Subcutaneous abdominal adipose tissue (tissue), 5 donors: ENCODE data around the gene C21orf91.

Experiments used
- H3K27ac ChIP-seq: one replicate; pipeline ENCODE4 v1.7.0; 2013; ENCODE audit warnings: low read depth, mild to moderate bottlenecking, inconsistent platforms, low read length, moderate library complexity
- H3K27me3 ChIP-seq, 5 donors: one replicate each; pipeline ENCODE4 v1.7.0; 2013; ENCODE audit warnings: low read length in 5 of 5, inconsistent platforms in 1 of 5; ENCODE audit not compliant: control insufficient read depth in 5 of 5, insufficient read depth in 4 of 5
- H3K36me3 ChIP-seq, 5 donors: one replicate each; pipeline ENCODE4 v1.7.0; 2013; ENCODE audit warnings: low read length in 5 of 5; ENCODE audit not compliant: control insufficient read depth in 5 of 5, insufficient read depth in 5 of 5
- H3K4me1 ChIP-seq, 5 donors: one replicate each; pipeline ENCODE4 v1.7.0; 2013; ENCODE audit warnings: low read length in 5 of 5, mild to moderate bottlenecking in 3 of 5, moderate library complexity in 1 of 5; ENCODE audit not compliant: control insufficient read depth in 5 of 5, insufficient read depth in 5 of 5
- H3K4me3 ChIP-seq, 5 donors: one replicate each; pipeline ENCODE4 v1.7.0; 2013; ENCODE audit warnings: low read length in 5 of 5, low read depth in 1 of 5
- H3K9ac ChIP-seq, 5 donors: one replicate each; pipeline ENCODE4 v1.7.0; 2013; ENCODE audit warnings: low read length in 5 of 5, mild to moderate bottlenecking in 4 of 5, moderate library complexity in 3 of 5
- H3K9me3 ChIP-seq, 5 donors: one replicate each; pipeline ENCODE4 v1.7.0; 2013; ENCODE audit warnings: low read length in 5 of 5; ENCODE audit not compliant: control insufficient read depth in 5 of 5
- donor health status: healthy.
- donor health status: healthy.
- donor health status: healthy.
- donor health status: healthy.
- donor health status: healthy.

The C21orf91 gene

DNA sequence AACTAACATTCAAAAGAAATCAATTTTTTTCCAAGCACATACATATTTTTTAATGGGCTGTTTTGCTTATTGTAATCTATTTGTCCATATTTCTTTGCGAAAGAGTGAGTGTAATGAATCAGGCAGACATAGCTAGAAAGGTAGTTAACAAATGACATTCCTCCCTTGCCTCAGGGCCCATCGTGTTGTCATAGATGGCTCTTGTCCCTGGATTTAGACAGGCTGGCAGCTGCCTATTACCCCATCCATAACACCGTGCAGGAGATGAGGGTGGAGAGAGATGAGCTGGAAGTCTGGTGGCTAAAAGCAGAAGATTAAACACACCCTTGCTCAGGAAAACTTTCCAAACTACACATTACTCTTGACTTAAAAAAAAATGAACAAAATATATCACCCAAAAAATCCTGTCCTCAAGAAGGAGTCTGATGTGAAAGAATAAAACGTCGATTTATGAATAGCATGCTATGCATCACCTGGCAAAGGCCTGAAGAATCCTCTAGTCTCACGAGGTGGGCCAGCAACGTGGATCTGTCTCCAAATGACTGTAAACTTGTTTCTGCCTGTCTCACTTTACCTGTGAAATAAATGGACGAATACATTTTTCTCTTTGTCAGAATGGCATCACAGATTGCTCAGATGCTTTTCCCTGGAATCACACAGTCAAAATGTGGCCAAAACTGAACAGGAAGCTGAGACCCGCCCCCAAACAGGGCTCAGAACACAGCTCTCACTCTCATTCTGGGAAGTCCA, 55.7 kb downstream of the C21orf91 start:
- Histone ChIP-seq H3K27ac (no peak overlapping the region), H3K9me3 (no peaks in the 10 kb centered on the region), H3K36me3 (no peaks in the 10 kb centered on the region), H3K27me3 (no peaks in the 10 kb centered on the region), H3K4me1 (peaks cover 0 to 7% (median 2%) of the 10 kb centered on the region in 5 donors), H3K9ac (no peak overlapping the region), H3K4me3 (no peak overlapping the region)

DNA sequence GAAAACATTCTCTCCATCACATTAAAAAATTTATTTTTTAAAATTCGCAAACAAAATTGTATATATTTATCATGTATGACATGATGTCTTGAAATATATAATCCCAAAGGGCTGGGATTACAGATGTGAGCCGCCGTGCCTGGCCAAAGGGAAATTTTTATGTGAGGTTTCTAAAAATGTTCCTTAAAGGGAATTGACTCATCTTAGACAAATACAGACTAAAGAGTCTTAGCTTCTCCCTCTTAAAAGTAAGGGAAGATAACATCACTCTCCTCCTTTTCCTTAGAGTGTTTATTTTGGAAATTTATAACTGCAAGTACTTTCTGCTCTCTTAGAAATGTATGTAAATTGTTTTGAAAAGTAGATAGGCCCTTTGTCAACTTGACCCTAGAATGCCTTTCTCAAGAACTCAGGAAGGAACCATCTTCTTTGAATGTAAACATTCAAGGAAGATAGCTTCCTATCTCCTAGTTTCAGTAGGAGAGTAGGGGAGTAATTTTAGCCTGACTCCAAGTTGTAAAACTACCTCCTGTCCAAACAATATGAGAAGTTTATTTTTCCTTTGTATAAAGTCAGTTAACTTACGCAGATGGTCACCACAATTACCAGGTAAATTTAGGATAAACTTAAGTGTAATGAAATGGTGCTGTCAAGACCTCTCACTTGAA, 59.5 kb downstream of the C21orf91 start:
- no peaks in the 10 kb centered on the region for H3K9me3 ChIP-seq
- no peak overlapping the region for H3K4me3 ChIP-seq
- H3K36me3 ChIP-seq, result no peaks in the 10 kb centered on the region
- H3K4me1 ChIP-seq, result peaks cover 0 to 8% (median 2%) of the 10 kb centered on the region in 5 donors
- H3K9ac ChIP-seq, result no peak overlapping the region
- no peaks in the 10 kb centered on the region for H3K27me3 ChIP-seq
- no peak overlapping the region for H3K27ac ChIP-seq

DNA sequence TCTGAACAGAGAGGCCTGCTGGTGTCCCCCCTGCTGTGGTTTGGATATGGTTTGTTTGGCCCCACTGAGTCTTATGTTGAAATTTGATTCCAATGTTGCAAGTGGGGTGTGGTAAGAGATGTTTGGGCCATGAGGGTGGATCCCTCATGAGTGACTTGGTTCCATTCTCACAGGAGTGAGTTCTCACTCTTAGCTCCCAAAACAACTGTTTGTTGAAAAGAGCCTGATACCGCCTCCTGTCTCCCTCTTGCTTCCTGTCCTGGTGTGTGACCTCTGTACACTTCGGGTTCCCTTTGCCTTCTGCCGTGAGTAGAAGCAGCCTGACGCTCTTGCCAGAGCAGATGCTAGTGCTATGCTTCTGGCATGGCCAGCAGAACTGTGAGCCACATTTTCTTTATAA, 60.5 kb downstream of the C21orf91 start:
- Histone ChIP-seq H3K27me3 (no peaks in the 10 kb centered on the region), H3K9me3 (no peaks in the 10 kb centered on the region), H3K4me3 (no peak overlapping the region), H3K9ac (no peak overlapping the region), H3K36me3 (no peaks in the 10 kb centered on the region), H3K27ac (no peak overlapping the region), H3K4me1 (peaks cover 0 to 8% (median 2%) of the 10 kb centered on the region in 5 donors)

DNA sequence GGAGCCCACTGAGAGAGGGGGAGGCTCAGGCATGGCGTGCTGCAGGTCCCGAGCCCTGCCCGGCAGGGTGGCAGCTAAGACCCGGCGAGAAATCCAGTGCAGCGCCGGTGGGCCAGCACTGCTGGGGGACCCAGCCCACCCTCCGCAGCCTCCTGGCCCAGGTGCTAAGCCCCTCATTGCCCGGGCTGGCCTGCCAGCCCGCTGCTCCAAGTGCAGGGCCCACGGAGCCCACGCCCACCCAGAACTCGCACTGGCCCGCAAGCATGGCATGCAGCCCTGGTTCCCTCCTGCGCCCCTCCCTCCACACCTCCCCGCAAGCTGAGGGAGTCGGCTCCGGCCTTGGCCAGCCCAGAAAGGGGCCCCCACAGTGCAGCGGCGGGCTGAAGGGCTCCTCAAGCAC, 61.5 kb downstream of the C21orf91 start:
- no peaks in the 10 kb centered on the region for H3K36me3 ChIP-seq
- no peak overlapping the region for H3K4me3 ChIP-seq
- H3K4me1 ChIP-seq, result peaks cover 0 to 8% (median 2%) of the 10 kb centered on the region in 5 donors
- no peaks in the 10 kb centered on the region for H3K9me3 ChIP-seq
- no peak overlapping the region for H3K27ac ChIP-seq
- H3K9ac ChIP-seq, result no peak overlapping the region
- no peaks in the 10 kb centered on the region for H3K27me3 ChIP-seq

DNA sequence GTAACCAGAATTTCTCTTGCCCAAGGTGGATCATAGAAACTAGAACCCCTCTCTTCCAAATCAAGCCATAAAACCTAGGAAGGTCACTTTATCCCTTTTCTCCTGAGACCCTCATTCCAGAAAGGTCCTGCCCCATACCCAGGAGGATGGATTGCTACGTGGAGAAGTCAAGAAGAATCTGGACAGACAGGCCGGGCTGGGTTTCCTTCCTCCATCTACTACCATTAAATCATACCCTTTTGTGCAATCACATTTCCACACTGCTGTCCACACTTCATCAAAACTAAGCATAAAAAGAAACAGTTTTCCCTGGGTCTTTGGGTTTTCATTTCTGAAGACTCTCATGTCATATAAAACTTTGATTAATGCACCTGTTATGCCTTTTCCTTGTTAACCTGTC, 65.4 kb downstream of the C21orf91 start:
- Histone ChIP-seq H3K36me3 (no peaks in the 10 kb centered on the region), H3K4me3 (no peak overlapping the region), H3K27me3 (no peaks in the 10 kb centered on the region), H3K9ac (no peak overlapping the region), H3K9me3 (no peaks in the 10 kb centered on the region), H3K4me1 (peaks cover 0 to 4% (median 1%) of the 10 kb centered on the region in 5 donors), H3K27ac (no peak overlapping the region)

DNA sequence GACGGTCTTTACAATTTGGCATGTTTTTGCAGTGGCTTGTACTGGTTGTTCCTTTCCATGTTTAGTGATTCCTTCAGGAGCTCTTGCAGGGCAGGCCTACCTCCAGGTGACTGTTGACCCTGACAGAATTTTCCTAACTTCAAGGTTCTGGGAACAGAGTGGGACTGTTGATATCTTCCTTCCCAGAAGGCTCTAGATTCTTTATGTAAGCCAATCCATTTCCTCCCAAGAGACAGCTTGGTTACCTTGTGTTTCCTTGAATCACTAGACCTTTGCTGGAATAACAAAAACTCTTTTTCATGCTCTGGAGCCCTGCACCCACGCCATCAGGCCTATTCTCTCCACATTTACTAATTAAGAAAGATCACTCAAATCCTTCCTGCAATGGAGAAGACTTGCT, 67.0 kb downstream of the C21orf91 start:
- H3K27me3 ChIP-seq, result no peaks in the 10 kb centered on the region
- no peak overlapping the region for H3K4me3 ChIP-seq
- H3K4me1 ChIP-seq, result peaks cover 0 to 2% (median 0%) of the 10 kb centered on the region in 5 donors
- H3K36me3 ChIP-seq, result no peaks in the 10 kb centered on the region
- H3K9ac ChIP-seq, result no peak overlapping the region
- no peak overlapping the region for H3K27ac ChIP-seq
- H3K9me3 ChIP-seq, result no peaks in the 10 kb centered on the region

DNA sequence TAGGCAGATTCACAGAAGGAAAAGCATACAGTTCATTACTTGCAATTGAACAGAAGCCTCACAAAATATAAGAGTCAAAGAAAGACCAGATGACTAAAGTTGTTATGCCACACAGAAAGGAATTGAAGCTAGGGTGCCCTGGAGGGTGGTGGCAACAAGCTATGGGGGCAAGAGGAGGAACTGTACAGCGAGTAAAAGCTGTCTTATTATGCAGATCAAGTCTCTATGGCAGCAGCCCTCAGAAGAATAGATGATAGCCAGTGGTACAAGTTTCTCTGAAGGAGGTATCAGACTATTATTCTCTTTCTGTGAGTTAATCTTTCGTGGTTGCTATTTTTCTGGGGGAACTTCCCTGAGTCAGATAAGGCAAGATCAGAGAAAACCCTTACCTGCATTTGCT, 72.2 kb downstream of the C21orf91 start:
- Histone ChIP-seq H3K27ac (no peak overlapping the region), H3K9ac (no peak overlapping the region), H3K36me3 (no peaks in the 10 kb centered on the region), H3K4me3 (no peak overlapping the region), H3K27me3 (no peaks in the 10 kb centered on the region), H3K4me1 (no peaks in the 10 kb centered on the region), H3K9me3 (no peaks in the 10 kb centered on the region)

DNA sequence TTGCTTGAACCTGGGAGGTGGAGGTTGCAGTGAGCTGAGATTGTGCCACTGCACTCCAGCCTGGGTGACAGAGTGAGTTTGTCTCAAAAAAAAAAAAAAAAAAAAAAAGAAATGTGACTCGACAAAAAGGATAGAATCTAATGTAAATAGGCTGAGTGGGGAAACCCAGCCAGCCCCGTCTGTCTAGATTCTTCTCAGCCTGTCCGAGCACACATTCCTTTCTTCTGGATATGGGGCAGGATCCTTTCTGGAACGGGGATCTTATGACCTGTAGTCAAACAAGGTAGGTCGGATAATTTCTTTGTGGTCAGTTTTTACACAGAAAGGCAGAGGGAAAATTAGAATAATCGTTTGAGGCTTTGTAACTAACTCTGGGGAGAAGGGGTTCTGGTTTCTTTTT, 74.1 kb downstream of the C21orf91 start:
- H3K36me3 ChIP-seq, result no peaks in the 10 kb centered on the region
- H3K4me1 ChIP-seq, result no peaks in the 10 kb centered on the region
- no peak overlapping the region for H3K27ac ChIP-seq
- H3K9me3 ChIP-seq, result no peaks in the 10 kb centered on the region
- no peak overlapping the region for H3K4me3 ChIP-seq
- H3K27me3 ChIP-seq, result no peaks in the 10 kb centered on the region
- no peak overlapping the region for H3K9ac ChIP-seq

DNA sequence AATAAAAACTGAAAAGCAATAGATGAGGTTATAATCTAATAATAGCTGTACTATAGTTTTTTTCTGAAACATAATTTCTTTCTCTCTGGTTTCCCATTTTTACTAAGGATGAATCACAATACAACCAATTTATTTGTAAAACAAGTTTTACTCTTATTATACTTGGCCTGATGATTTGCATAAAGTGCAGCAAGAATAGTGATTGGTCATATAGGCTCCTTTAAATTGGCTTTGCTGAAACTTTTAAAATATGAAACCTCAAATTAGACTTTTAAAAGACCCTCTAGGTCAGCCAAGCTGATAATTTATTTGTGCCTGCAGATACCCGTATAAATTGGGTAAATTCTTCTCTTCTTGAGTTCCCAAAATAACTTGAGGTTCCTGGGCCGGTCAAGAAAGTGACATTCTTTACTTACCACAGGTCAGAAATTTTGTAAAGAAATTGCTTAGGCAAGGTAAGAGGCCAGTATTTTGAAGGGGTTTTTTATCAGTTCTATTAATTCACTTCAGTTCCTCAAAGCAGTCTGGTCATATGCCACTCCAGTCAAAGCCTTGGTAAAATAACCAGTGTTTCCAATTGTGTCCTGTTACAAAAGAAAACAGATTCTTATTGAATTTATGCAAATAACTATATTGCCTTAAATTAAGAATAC, 76.1 kb downstream of the C21orf91 start:
- Histone ChIP-seq H3K4me1 (peaks cover 0 to 9% (median 0%) of the 10 kb centered on the region in 5 donors), H3K27ac (no peak overlapping the region), H3K4me3 (no peak overlapping the region), H3K9ac (no peak overlapping the region), H3K9me3 (peaks cover 0 to 2% (median 0%) of the 10 kb centered on the region in 5 donors), H3K36me3 (no peaks in the 10 kb centered on the region), H3K27me3 (no peaks in the 10 kb centered on the region)

DNA sequence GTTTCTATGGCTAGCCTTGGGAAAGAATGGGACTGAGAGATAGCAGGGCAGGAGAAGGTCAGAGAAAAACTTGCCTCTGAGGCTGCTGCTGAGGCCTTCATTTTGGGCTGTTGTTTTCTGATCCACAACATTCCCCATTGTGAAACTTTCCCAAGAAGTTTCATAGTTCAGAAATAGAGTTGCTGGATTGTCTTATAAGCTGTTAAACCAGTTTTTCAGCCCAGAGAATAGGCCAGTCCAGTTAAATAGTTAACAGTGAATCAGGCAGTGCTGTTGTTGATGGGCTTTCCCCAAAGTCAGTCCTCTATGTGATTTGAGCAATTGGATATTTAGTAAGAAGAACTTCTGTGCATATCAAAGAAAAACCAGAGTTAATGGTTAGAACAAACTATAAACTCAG, 77.0 kb downstream of the C21orf91 start:
- H3K4me3 ChIP-seq, result no peak overlapping the region
- peaks cover 0 to 12% (median 0%) of the 10 kb centered on the region in 5 donors for H3K4me1 ChIP-seq
- H3K27ac ChIP-seq, result no peak overlapping the region
- no peaks in the 10 kb centered on the region for H3K36me3 ChIP-seq
- no peak overlapping the region for H3K9ac ChIP-seq
- H3K9me3 ChIP-seq, result peaks cover 0 to 2% (median 0%) of the 10 kb centered on the region in 5 donors
- H3K27me3 ChIP-seq, result no peaks in the 10 kb centered on the region
